NCI-H2196 treated with DMSO at 0.1 percent for 48 hours (cell line): Measurements from ENCODE around the gene PROCA1.
"Not testable (repeated sequence)": the region's sequence is repeated elsewhere in the genome, so short reads cannot be mapped to it uniquely, and the experiment has no call there.

Experiments
- DNase-seq: peaks from one replicate; lab custom pipeline; 2025; ENCODE audit not compliant: unreplicated experiment; lab: John Stamatoyannopoulos, UW

The PROCA1 gene

DNA sequence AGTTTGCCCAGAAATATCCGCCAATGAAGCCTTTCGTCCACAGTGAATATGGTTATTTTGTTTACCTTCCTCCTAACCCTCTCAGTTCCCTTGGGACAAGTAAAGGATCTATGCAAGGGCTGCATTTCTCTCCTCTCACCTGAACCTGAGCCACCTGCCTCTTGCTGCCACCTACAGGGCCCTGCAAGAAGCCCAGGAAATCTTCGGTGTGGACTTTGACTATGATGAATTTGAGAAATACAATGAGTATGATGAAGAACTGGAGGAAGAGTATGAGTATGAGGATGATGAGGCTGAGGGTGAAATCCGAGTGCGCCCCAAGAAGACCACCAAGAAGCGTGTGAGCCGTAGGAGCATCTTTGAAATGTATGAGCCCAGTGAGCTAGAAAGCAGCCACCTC lies 35.7 kb downstream of the PROCA1 start:
- no peak for DNase-seq

DNA sequence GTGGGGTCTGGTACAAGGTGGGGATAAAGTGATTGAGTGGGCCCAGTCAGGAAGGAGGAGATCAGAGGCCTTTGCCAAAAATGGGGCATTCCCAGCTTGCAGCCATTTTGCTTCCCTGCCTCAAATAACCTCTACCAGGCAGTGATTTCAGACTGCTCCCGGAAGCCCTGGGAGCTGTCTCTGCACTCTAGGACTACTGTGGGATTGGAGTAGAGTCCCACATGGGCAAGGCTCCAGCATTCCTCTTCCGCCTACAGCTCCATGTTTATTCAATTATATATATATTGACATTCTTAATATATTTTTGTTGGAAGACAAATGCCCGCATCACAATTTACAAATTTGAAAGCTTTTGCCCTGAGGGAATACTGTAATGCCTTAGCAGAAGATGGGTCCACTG lies 36.2 kb downstream of the PROCA1 start:
- no peak for DNase-seq

GRCh38 chr17:28669918-28670317 lies 41.8 kb downstream of the PROCA1 start:
- no peak for DNase-seq

- no peak for DNase-seq
These were observed 43.8 kb downstream of the PROCA1 start for GRCh38 chr17:28667870-28668269.

GRCh38 chr17:28665994-28666393 lies 45.7 kb downstream of the PROCA1 start:
- DNase-seq, result no peak

DNA sequence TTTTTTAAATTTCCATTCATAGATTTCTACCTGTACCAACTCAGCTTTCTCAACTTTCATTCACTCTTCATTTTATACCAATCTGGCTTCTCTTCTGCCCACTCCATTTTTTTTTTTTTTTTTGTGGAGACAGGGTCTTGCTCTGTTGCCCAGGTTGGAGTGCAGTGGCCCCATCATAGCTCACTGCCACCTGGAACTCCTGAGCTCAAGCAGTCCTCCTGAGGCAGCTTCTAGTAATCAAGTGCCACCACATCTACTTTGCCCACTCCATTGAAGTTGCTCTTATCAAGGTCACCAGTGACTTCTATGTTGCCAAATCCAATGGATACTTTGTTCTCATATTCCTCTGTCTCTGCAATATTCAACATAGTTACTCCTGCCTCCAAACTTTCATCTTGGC lies 48.0 kb downstream of the PROCA1 start:
- no peak for DNase-seq

- no peak for DNase-seq
These were observed 49.2 kb downstream of the PROCA1 start for GRCh38 chr17:28662527-28662829.

DNA sequence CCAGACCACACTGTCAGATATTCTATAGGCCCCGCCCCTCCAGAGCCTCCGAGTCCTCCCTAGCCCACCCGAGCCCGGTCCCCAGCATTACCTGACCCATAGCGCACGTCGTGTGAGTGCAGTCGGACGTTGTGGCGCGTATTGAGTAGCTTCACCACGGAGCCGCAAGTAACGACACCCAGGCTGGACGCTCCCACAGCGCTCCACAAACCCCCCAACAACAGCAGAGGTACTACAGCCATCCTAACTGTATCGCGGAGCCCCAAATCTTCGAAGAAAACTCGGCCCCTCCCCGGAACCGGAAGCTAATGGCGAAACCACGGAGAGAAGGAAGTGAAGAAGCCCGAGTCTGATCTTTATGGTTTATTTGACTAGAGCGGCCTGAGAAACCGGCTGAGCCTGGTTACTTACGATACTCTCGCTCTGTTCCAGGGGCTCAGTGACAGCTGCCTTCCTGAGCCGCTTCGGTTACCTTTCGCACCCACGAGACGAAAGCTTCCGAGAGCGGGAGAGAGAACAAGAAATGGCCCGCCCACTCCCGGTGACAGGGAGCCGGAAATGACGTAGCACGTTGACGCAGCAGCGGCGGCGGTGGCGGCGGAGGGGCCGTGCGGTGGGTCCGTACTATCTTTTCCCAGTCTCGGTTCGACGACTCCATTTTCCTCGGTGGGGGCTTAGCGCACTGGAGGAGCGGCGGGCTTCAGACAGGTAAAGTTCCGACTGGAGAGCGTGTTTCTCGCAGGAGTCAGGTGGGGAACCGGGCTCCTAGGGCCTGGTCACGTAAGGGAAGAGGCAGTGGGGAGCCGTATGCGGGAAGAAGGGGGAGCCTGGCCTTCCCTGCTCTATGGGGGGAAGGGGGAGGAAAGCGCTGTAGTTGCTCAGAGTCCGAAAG lies 49.8 kb downstream of the PROCA1 start, which contains the start of the genes SDF2 and SUPT6H:
SDF2 (minus strand) TSS at position 272 of the 892 bp plus-strand sequence; CDS start at position 242, 30 bp downstream.
SUPT6H (plus strand) TSS at position 571 of the 892 bp plus-strand sequence. CDS start 11,197 bp downstream, outside the sequence.
- DNase-seq, result peak; percentile 70

DNA sequence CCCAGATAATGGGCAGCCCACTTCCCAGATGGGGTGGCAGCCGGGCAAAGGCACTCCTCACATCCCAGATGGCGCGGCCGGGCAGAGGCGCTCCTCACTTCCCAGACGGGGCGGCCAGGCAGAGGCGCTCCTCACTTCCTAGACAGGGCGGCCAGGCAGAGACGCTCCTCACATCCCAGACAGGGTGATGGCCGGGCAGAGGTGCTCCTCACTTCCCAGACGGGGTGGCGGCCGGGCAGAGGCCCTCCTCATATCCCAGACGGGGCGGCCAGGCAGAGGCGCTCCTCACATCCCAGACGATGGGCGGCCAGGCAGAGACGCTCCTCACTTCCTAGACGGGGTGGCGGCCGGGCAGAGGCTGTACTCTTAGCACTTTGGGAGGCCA lies 52.2 kb downstream of the PROCA1 start:
- DNase-seq, result not testable (repeated sequence)

DNA sequence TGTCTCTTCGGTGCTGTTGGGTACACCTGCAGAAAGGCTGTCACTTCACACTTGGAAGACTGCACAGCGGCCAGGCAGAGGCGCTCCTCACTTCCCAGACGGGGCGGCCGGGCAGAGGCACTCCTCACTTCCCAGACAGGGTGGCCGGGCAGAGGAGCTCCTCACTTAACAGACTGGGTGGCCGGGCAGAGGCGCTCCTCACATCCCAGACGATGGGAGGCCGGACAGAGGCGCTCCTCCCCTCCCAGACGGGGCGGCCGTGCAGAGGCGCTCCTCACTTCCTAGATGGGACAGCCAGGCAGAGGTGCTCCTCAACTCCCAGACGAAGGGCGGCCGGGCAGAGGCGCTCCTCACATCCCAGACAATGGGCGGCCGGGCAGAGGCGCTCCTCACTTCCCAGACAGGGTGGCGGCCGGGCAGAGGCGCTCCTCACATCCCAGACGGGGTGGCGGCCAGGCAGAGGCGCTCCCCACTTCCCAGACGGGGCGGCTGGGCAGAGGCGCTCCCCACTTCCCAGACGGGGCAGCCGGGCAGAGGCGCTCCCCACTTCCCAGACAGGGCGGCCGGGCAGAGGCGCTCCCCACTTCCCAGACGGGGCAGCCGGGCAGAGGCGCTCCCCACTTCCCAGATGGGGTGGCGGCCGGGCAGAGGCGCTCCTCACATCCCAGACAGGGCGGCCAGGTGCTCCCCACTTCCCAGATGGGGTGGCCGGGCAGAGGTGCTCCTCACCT lies 52.8 kb downstream of the PROCA1 start:
- not testable (repeated sequence) for DNase-seq

DNA sequence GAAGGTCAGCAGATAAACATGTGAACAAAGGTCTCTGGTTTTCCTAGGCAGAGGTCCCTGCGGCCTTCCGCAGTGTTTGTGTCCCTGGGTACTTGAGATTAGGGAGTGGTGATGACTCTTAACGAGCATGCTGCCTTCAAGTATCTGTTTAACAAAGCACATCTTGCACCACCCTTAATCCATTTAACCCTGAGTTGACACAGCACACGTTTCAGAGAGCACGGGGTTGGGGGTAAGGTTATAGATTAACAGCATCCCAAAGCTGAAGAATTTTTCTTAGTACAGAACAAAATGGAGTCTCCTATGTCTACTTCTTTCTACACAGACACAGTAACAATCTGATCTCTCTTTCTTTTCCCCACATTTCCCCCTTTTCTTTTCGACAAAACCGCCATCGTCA lies 53.3 kb downstream of the PROCA1 start:
- not testable (repeated sequence) for DNase-seq

DNA sequence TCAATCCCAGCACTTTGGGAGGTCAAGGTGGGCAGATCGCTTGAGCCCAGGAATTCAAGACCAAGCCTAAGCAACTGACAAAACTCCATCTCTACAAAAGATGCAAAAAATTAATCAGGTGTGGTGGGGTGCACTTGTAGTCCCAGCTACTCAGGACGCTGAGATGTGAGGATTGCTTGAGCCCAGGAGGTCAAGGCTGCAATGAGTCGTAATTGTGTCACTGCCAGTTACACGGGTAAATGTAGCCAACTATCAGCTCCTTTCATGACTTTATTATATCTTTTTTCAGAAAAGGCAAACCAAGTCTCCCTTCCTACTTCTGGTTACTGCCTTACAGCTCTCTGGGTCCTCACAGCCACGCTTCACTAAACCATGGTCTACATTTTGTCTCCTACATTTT lies 53.9 kb downstream of the PROCA1 start:
- no peak for DNase-seq

GRCh38 chr17:28655160-28655559 lies 56.5 kb downstream of the PROCA1 start:
- DNase-seq, result no peak
